CD4-positive, alpha-beta T cell treated with Interleukin-2 at 100 ng/mL for 4 hours (primary cell): ENCODE data around the gene ERGIC1.
A peak's percentile ranks its signal among the peaks of the same experiment; 100 is the strongest.
"Not testable (repeated sequence)": the region's sequence is repeated elsewhere in the genome, so short reads cannot be mapped to it uniquely, and the experiment has no call there.

Source experiments
- DNase-seq: peaks from one replicate; pipeline ENCODE4 v3.0.0-alpha.2; 2020; ENCODE audit warnings: low spot score

The ERGIC1 gene

GRCh38 chr5:172800088-172800551 is 33.9 kb upstream of the ERGIC1 start:
- peak; percentile 17 for DNase-seq

GRCh38 chr5:172801179-172801671 is 32.8 kb upstream of the ERGIC1 start:
- DNase-seq, result no peak

GRCh38 chr5:172802112-172802511 is 31.9 kb upstream of the ERGIC1 start:
- DNase-seq, result no peak

- DNase-seq, result no peak
Measured at GRCh38 chr5:172802567-172803176, 31.4 kb upstream of the ERGIC1 start.

GRCh38 chr5:172805018-172805683 is 28.9 kb upstream of the ERGIC1 start:
- DNase-seq, result no peak

- no peak for DNase-seq
Measured at GRCh38 chr5:172805736-172806255, 28.3 kb upstream of the ERGIC1 start.

- peak; percentile 90 for DNase-seq
Measured at GRCh38 chr5:172806897-172807672, 27.0 kb upstream of the ERGIC1 start.

- DNase-seq, result no peak
Measured at GRCh38 chr5:172807766-172808311, 26.2 kb upstream of the ERGIC1 start.

- DNase-seq, result no peak
Measured at GRCh38 chr5:172809774-172810173, 24.3 kb upstream of the ERGIC1 start.

- DNase-seq, result not testable (repeated sequence)
Measured at GRCh38 chr5:172810996-172811395, 23.1 kb upstream of the ERGIC1 start.

GRCh38 chr5:172815631-172816030 is 18.4 kb upstream of the ERGIC1 start:
- no peak for DNase-seq

- DNase-seq, result no peak
Measured at GRCh38 chr5:172816925-172817562, 17.0 kb upstream of the ERGIC1 start.

- no peak for DNase-seq
Measured at GRCh38 chr5:172817664-172818063, 16.4 kb upstream of the ERGIC1 start.

GRCh38 chr5:172818081-172818480 is 16.0 kb upstream of the ERGIC1 start:
- DNase-seq, result no peak

GRCh38 chr5:172819569-172819968 is 14.5 kb upstream of the ERGIC1 start:
- no peak for DNase-seq

GRCh38 chr5:172820046-172820767 is 13.8 kb upstream of the ERGIC1 start:
- DNase-seq, result no peak

GRCh38 chr5:172821340-172821985 is 12.6 kb upstream of the ERGIC1 start:
- DNase-seq, result no peak

GRCh38 chr5:172823840-172824362 is 10.2 kb upstream of the ERGIC1 start:
- DNase-seq, result no peak

GRCh38 chr5:172825610-172826204 is 8.3 kb upstream of the ERGIC1 start:
- DNase-seq, result no peak

GRCh38 chr5:172827841-172828240 is 6.2 kb upstream of the ERGIC1 start:
- DNase-seq, result no peak
